ENCODE results near the gene RFTN1. TPM values are rescaled to one million over a fixed set of nuclear protein-coding genes. Genes with fewer than 3 reads are reported as not detected.
A peak's percentile ranks its signal among the peaks of the same experiment; 100 is the strongest.

Gene RFTN1
- total RNA-seq, 3 donors from 2014 or later: 6.9 to 12.6 (median 9.7) TPM

DNA sequence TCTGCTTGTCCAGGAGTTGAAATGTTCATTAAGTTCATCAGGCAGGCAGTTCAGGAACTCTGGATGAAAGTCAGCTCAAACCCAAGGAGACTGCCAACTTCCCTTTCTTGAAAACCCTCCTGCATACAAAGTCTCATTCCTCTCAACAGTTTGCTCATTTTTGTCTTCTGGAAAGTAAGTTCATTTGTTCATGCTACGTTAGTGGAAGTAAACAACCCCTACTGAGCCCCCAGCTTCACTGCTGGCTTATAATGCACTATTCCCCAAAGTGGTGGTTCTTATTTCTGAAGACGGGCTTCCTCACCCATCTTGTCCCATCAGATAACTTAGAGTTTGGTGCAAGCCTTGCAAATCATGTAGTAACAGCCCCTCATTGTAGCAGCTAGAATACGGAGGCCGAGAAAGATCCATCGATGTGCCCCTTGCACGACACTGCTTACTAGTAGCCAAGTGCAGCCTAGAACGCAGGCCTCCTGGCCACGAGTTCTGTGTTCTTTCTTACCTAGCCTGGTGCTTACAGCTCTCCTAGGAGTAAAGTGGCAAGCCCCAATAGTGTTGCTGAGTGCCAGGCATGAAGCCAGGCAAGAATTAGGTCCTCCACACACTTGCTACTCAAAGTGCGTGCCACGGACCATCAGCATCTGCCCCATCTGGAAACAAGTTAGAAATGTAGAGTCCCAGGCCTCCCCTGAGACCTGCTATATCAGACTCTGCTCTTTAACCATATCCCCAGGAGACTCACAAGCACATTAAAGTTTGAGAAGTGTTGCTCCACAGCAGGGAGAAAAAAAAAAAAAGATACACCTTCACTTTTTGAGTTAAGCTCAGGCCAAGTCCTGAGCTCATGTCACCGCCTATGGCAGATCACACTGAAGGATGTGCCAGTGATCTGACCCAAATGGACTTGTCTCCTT is 82.5 kb downstream of the RFTN1 start:
- TF ChIP-seq, protein P1, sequence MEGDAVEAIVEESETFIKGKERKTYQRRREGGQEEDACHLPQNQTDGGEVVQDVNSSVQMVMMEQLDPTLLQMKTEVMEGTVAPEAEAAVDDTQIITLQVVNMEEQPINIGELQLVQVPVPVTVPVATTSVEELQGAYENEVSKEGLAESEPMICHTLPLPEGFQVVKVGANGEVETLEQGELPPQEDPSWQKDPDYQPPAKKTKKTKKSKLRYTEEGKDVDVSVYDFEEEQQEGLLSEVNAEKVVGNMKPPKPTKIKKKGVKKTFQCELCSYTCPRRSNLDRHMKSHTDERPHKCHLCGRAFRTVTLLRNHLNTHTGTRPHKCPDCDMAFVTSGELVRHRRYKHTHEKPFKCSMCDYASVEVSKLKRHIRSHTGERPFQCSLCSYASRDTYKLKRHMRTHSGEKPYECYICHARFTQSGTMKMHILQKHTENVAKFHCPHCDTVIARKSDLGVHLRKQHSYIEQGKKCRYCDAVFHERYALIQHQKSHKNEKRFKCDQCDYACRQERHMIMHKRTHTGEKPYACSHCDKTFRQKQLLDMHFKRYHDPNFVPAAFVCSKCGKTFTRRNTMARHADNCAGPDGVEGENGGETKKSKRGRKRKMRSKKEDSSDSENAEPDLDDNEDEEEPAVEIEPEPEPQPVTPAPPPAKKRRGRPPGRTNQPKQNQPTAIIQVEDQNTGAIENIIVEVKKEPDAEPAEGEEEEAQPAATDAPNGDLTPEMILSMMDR (IDR thresholded peaks at IDR 0.05): no peak
- intact Hi-C loops (cut with DNase I, micrococcal nuclease): no loop called here
- H3K4me1 ChIP-seq (ENCODE audit: low read depth): no peaks in the 10 kb centered on the region
- no peak overlapping the region for H3K4me3 ChIP-seq
- DNase-seq (no peak), ATAC-seq (peak; percentile 27)
- no peaks in the 10 kb centered on the region for H3K9me3 ChIP-seq
- no peaks in the 10 kb centered on the region for H3K36me3 ChIP-seq (ENCODE audit: low read depth)

DNA sequence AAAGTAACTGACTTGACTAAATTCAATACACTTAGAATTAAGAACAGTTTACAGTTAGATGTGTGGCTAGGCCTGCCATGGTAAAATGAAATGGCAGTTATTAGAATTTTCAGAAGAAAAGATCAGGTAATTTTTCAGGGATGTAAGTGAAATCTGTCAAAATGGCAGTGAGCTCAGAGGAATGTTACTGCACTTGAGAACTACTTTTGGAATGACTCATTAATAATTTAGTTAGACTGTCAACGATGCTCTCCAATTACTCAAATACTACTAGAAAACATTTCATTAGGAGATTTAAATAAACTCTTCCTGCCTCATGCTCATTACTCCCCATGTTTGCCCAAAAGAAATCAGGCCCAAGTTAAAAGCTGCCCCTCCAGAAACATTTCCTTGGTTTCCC is 84.4 kb downstream of the RFTN1 start:
- TF ChIP-seq, protein P1 (IDR thresholded peaks at IDR 0.05): no peak
- intact Hi-C loops (cut with DNase I, micrococcal nuclease): no loop called here
- Histone ChIP-seq H3K9me3 (no peaks in the 10 kb centered on the region), H3K36me3 (ENCODE audit: low read depth) (no peaks in the 10 kb centered on the region), H3K4me3 (no peak overlapping the region), H3K4me1 (ENCODE audit: low read depth) (no peaks in the 10 kb centered on the region)
- no peak for ATAC-seq
- no peak for DNase-seq

GRCh38 chr3:16428612-16429011 is 84.9 kb downstream of the RFTN1 start:
- no peak for DNase-seq
- ATAC-seq: no peak
- Histone ChIP-seq H3K4me3 (no peak overlapping the region), H3K36me3 (ENCODE audit: low read depth) (no peaks in the 10 kb centered on the region), H3K4me1 (ENCODE audit: low read depth) (no peaks in the 10 kb centered on the region), H3K9me3 (no peaks in the 10 kb centered on the region)
- TF ChIP-seq, protein P1 (IDR thresholded peaks at IDR 0.05): no peak
- intact Hi-C loops (cut with DNase I, micrococcal nuclease): no loop called here

- TF ChIP-seq, protein P1 (IDR thresholded peaks at IDR 0.05): no peak
- no peaks in the 10 kb centered on the region for H3K9me3 ChIP-seq
- DNase-seq (peak in 1 of 3 donors; percentile 14), ATAC-seq (peak; percentile 70)
- no peaks in the 10 kb centered on the region for H3K4me1 ChIP-seq (ENCODE audit: low read depth)
- H3K36me3 ChIP-seq (ENCODE audit: low read depth): no peaks in the 10 kb centered on the region
- intact Hi-C loops (cut with DNase I, micrococcal nuclease): no loop called here
- H3K4me3 ChIP-seq: no peak overlapping the region
These were observed 86.2 kb downstream of the RFTN1 start for GRCh38 chr3:16427103-16427965.

DNA sequence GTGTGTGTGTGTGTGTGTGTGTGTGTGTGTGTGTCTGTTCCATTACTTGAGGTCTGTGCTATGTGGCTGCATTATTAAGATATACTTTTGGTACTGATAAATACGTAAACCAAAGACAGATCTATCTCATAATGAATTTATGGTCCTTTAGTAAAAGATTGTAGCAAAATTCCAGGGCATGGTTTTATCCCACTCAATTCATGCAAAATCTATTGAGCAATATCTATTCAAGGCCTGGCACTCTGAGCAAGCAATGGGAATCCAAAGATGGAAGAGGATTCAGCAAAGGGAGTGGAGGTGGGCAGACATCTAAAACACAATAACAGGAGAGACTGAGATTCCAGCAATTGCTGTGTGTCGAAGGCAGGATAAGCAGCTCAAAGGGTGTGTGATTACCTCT is 86.8 kb downstream of the RFTN1 start:
- H3K9me3 ChIP-seq: no peaks in the 10 kb centered on the region
- no peaks in the 10 kb centered on the region for H3K4me1 ChIP-seq (ENCODE audit: low read depth)
- DNase-seq: no peak
- no peaks in the 10 kb centered on the region for H3K36me3 ChIP-seq (ENCODE audit: low read depth)
- no peak for ATAC-seq
- TF ChIP-seq, protein P1 (IDR thresholded peaks at IDR 0.05): no peak
- no peak overlapping the region for H3K4me3 ChIP-seq
- intact Hi-C loops (cut with DNase I, micrococcal nuclease): no loop called here

All from mucosa of descending colon (tissue), 3 donors.